GM18909 (cell line): ENCODE data around the gene VGF.
"Not testable (repeated sequence)": the region's sequence is repeated elsewhere in the genome, so short reads cannot be mapped to it uniquely, and the experiment has no call there.

Experiments used
- ATAC-seq: cut with Tn5 transposase; IDR thresholded peaks from one replicate; pipeline ENCODE4 v1.9.1; 2021; ENCODE audit warnings: mild to moderate bottlenecking; ENCODE audit not compliant: unreplicated experiment, poor library complexity

Gene VGF

DNA sequence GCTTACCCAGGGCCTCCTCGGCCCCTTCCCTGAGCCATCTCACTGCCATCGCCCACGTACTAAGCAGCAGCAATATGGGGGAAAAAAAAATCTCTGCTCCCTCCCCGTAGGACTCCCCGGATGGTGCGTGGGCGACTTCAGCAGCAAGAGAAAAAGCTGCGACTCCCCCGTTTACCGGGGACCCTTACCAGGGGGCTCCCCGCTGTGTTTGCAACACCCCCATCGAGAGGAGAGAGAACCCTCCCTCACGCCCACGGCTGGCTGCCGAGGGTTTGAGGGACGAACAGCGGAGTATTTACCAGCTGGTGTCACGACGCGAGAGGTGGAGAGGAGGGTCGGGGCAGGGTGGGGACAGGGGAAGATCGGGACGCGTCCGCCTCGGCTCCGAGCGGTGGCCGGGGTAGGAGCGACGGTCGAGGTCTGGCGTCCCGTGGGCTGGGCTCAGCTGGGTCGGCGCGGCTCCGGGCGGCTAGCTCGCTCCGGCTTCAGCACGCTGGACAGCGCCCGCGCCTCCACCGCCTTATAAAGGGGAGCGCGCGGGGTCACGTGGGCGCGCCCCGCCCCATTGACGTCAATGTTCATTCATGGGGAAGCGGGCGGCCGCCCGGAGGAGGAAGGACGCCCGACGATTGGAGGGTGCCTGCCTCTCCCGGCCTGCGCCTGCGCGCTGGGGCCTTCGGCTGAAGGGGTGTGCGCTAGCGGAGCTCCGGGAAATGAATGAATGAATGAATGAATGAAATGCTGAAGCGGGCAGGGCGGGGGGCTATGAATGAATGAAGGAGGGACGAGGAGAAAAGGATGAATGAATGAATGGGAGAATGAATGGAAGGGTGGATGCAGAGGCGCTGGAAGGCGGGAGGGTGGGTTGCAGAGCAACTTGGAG, at the start of gene VGF:
TSS of gene VGF (minus strand) at position 495 of the 883 bp plus-strand sequence. CDS start 726 bp downstream, outside the sequence.
- peak; percentile 72 for ATAC-seq

DNA sequence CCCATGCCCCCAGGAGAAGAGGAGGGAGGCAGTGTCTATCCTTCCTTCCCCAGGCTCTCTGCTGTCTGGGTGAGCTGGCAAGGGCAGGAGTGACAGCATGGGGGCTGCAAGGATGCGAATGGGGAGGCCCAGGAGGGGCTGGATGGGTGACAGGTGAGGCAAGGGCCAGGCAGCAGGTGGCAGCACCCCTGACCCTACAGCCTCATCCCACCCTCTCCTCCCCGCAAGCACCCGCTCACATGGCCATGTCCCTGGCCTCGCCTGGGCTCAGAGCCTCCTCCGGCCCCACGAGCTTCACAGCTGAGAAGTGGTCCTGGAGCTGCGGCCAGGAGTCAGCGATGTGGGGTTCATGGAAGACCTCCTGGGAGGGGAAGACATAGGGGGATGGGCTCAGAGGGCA, 46.6 kb upstream of the VGF start:
- ATAC-seq: no peak

DNA sequence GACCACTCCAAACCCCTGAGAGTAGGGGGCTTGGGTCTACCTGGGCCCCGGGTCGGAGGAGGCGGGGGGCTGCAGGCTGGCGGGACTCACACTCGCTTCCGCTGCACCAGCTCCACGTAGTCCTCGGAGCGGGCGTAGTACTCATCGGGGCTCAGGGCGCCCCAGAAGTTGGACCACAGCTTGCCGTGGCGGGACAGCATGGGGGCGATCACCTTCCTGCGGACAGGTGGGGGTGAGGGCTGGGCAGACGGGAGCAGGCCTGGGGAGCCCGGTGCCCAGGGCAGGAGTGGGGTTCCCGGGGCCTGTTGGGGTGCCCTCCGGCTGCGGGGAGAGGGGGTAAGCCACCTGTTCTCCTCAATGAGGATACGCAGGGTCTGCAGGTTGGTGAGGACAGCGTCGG, 46.1 kb upstream of the VGF start:
- ATAC-seq: no peak

DNA sequence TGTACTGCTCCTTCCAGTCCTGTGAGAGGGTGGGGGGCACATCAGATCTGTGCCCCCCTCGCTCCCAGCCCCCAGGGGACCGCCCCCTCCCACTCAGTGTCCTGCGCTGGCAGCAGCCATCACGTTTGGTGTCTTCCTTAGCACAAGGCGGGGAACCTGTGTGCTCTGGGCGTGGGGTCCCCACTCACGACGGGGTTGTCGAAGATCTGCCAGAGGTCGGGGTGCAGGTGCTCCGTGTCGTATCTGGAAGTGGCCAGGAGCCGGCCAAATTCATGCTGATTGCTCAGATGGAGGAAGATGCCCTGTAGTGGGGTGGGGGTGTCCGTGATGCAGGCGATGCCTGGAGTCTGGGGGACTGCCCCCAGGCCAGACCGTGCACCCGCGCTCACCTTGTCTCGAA, 44.8 kb upstream of the VGF start:
- no peak for ATAC-seq

DNA sequence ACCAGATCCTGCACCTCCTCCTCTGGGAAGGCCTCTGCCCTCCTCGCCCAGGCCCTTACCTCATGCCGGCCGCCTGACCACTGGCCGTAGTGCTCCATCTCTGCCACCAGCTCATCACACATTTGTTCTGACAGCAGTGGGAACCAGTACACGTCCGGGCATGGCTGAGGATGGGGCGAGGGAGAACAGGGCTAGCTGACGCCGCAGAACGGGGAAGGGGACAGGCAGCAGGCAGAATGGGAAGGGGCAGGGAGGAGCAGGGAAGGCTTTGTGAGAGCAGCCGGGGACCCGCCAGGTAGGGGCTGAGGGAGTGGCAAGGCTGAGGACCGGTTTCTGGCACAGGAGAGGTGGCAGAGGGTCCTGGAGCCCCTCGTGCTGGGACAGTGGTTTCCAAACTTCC, 43.4 kb upstream of the VGF start:
- ATAC-seq: no peak

DNA sequence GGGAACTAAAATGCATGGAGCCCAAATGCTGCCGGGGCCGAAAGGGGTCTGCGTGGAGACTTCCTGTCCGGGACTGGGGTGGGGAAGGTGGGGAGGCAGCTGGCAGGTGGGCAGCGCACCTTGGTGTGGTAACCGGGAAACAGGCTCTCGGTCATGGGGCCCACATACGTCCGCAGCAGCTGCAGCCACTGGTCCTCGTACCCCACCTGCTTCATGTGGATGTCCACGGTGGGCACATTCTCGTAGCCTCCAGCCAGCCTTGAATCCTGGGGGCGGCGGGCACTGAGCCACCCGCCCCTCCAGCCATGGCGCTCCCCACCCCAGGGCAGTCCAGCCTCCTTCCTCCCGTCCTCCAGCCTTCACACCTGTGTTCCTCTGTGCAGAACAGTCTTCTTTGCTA, 42.1 kb upstream of the VGF start:
- ATAC-seq: no peak

DNA sequence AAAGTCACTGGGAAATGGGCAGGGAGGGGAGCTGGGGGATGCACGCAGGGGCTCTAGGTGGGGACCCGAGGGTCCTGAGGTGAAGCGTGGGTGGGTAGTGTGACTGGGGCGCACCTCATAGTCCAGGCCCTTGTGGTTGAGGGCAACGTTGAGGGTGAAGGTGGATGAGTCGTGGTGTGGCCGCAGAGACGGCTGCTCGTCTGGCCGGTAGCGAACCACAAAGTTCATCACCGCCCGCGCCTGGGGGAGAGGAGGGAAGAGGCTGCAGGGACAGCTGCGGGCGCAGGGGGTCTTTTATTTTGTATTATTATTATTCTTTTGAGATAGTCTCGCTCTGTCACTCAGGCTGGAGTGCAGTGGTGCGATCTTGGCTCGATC, 41.3 kb upstream of the VGF start:
- no peak for ATAC-seq

DNA sequence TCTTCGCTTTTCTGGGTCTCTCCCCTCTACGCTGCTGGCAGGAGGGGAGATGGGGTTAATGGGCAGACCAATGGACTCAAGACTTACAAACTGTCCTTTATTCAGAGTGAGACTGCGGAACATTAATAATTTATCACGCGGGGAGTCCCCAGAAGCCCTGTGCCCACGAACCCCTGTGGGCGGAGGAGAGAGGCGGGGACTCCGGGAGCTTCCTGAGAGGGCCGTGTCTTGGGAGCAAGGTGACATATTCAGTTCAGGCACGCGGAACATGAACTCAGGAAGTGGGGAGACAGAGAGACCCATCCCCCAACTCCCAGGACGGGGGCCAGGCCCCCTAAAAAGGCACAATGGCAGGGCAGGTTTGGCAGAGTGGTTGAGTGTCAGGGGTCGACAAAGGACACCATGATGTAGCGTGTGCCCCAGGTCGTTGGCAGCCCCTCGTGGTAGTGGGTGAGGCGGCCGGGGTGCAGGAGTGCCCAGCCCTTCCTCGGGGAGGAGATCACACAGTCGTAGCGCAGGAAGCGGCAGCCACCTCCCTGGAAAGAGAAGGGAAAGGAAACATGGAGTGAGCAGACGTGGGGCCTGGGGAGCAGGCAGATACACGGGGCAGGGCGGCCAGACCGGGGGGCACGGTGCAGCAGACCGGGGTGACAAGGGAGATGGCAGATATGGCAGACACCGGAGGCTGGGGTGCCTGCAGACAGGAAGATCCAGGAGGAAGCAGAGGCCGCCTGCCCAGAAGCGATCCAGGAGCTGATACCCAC, 40.7 kb upstream of the VGF start:
- no peak for ATAC-seq

DNA sequence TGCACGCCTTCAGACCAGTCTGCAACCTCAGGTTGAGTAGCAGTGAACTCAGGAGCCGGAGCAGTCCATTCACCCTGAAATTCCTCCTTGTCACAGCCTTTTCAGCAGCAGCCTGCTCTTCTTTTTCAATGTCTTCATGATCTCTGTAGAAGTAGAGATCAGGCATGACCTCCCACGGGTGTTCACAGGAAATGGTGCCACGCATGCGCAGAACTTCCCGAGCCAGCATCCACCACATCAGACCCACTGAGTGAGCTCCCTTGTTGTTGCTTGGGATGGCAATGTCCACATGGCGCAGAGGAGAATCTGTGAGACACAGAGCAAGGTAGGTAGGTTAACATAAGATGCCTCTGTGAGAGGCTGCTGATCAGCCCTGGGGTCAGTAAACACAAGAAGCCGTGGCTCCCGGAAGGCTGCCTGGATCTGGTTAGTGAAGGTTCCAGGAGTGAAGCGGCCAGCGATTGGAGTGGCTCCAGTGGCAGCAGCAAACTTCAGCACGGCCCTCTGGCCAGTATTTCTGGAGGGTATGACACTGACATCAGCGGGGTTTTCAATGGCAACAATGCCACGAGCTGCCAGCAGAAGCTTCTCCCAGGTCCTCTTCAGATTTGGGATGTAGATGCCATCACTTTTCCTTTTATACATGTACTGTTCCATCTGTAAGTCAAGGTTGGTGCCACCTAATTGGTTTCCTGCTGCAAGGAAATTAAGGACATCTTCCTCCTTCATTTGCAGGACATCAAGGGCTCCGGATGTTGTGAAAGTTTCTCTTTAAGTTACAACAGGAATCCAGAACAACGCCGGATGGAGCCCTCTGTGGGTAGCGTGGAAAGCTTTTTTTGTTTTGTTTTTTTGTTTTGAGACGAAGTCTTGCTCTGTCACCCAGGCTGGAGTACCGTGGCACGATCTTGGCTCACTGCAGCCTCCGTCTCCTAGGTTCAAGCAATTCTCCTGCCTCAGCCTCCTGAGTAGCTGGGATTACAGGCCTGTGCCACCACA, 38.7 kb upstream of the VGF start:
- ATAC-seq: not testable (repeated sequence)

DNA sequence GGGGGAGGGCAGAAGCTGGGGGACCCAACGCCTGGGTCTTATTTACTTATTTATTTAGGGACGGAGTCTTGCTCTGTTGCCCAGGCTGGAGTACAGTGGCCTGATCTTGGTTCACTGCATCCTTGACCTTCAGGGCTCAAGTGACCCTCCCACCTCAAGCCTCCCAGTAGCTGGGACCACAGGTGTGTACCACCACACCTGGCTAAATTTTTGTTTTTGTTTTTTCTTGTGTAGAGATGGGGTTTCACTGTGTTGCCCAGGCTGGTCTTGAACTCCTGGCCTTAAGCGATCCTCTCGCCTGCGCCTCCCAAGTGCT, 37.2 kb upstream of the VGF start:
- ATAC-seq: no peak

DNA sequence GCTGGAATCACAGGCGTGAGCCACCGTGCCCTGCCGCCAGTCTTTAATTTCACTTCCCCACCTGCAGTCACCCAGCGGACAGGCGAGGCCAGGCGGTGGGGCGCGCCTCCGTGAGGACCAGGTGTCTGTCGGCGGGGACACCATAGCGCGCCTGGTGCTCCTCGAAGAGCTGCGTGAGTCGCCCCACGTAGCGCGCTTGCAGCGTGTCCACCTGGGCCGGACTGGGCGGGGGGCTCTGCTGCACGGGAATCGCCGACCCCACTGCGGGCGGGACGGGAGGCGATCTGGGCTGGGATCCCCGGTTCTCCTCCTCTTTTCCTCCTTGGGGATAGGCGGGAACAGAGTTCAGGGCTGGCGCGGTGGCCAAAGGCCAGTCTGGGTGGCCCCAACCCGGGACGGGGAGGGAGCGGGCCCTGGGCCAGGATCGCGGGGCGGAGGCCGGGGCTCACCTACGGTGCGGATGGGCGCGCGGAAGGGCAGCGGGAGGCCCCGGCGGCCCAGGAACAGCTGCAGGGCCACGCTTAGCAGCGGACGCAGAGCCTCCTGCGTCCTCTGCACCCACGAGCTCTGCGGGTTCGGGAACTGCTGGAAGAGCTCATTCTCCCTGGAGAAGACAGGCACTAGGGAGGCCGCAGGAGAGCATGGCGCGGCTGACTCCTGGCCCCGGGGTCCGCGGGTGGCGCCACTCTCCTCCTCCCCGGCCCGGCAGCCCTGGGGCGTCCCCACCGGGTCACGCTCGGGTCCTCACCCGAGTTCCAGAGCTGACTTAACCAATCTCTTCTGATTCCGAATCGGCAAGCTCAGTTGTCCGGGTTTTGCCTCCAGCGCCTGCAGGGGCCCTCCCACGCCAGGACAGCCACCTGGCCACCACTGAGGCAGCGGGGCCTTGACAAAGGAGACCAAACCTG, 36.6 kb upstream of the VGF start:
- no peak for ATAC-seq

DNA sequence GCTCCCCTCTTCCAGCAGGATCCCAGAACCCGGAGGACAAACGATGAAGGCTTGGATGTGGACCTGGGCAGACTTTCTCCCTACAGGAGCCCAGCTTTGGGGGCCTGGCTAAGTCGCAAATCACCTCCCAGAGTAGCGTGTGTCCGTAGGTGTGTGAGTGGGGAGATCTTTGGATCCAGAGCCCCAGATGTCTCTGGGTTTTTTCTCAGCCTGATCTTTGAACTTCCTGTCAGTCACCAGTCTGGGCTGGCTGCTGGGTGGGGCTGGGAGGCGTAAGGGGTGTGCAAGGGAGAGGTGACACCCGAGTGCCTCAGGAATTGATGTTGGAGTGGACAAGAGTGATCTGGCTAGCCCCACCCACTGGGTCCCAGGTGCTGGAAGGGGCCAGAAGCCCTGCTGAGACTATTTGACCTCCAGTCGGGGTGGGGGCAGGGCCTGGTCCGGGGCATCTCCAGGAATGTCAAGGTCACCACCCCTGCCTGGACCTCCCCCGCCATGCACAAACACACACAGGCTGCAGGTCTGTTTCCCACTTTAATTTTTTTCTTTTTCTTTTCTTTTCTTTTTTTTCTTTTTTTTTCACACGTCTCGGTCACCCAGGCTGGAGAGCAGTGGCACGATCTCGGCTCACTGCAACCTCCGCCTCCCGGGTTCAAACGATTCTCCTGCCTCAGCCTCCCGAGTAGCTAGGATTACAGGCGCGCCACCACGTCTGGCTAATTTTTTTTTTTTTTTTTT, 35.7 kb upstream of the VGF start, which contains the start of gene MOGAT3:
TSS of gene MOGAT3 (minus strand) at position 175 of the 738 bp plus-strand sequence. CDS start 182 bp downstream, outside the sequence.
- ATAC-seq: no peak

DNA sequence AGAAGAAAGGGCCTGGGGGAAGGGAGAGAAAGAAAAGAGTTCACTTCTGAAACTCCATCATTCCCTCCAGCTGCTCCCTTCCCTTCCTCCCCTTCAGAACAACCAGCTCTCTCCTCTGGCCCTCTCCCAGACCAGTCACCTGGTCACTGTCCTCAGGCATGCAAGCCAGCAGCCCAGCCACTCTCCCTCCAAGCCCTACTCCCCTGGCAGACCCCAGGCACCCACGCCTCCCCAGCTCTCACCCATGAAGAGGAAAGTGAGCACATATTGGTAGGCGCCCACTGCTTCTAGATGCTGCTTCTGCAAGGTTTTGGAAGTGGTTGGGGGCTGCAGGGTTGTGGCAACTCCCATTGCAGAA, 35.1 kb upstream of the VGF start:
- no peak for ATAC-seq

DNA sequence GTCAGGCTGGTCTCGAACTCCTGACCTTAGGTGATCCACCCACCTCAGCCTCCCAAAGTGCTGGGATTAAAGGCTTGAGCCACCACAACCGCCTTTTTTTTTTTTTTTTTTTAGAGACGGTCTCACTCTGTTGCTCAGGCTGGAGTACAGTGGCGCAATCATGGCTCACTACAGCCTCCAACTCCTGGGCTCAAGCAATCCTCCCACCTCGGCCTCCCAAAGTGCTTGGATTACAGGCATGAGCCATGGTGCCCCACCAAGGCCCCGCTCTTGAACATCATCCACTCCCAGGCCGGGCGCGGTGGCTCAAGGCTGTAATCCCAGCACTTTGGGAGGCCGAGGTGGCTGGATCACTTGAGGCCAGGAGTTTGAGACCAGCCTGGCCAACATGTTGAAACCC, 34.2 kb upstream of the VGF start:
- not testable (repeated sequence) for ATAC-seq

DNA sequence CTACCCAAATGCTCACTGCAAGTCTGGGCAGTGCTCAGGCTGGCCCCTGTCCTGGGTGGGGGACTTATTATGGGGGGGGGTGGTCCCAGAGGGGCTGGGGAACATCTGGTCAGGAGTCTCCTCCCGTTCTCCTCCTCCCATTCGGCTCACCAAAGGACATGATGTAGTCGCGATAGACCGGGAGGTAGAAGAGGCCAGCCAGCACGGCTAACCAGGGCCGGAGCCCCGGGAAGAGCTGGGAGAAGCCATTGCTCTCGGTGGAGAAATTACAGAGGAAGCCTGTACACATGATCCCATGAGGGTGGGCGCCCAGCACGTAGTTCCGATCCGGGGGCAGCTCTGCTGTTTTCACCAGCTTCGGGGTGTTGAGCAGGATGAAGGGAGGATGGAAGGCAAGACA, 33.1 kb upstream of the VGF start:
- no peak for ATAC-seq

DNA sequence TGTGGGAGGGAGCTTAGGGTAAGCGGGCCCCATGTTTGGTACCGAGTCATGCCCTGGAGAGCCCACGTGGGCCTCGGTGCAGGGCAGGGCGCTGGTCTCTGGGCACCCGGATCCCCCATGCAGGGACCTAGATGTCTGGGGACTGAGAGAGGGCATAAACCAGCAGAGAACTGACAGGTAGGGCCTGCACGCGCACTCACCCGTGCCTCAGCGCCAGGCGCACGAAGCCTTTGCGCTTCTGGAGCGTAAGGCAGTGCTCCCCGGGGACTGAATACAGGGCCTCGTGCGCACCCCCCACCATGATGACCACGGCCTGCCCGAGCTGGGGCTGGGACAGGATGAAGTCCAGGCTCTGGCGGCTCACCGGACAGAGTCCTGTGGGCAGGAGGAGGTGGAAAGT, 32.6 kb upstream of the VGF start:
- ATAC-seq: no peak

DNA sequence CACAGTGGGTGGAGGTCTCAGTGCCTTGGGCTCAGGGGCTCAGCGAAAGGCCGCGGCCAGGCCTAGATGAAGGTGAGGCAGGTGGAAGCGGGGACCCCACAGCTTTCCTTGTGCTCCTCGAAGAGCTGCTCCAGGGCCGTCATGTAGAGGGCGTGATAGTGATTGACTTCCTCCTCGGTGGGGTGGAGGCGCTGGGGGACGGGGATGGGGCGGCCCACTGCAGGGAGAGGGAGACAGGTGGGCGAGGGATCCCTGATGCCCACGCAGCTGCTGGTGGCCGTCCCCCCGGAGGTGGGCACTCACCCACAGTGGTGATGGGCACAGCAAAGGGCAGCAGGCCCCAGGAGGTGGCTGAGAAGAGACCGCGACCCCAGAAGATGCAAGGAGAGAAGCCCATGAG, 30.5 kb upstream of the VGF start:
- ATAC-seq: no peak

DNA sequence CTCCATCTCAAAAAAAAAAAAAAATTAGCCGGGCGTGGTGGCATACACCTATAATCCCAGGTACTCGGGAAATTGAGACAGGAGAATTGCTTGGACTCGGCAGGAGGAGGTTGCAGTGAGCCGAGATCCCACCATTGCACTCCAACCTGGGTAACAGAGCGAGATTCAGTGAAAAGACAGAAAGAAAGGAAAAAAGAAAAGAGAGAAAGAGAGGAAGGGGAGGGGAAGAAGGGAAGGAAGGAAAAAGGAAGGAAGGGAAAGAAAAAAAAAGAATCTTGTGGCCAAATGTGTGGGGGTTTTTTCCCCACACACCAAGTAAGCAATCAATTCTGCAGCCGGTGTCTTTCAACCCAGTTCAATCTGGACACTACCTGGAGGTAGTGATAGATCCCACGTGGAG, 23.7 kb upstream of the VGF start:
- no peak for ATAC-seq

DNA sequence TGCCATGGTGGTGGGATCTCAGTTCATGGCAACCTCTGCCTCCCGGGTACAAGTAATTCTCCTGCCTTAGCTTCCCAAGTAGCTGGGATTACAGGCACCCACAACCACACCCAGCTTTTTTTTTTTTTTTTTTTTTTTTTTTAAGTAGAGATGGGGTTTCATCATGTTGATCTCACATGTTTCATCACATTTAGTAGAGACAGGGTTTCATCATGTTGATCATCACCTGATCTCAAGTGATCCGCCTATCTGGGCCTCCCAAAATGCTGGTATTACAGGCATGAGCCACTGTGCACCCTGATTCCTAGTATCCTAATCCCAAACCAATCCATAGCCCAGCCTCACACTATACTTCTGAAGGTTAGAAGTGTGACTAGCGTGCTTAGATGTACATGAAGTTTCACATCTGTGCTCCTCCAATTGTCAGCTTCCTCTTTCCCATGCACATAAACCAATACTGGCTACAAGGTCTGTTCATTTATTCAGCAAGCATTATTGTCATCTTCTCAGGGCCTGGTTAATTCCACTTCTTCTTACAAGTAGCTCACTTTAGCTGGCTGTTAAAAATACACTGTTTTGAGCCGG, 21.6 kb upstream of the VGF start:
- ATAC-seq: no peak
